GM21723 (cell line): ENCODE data around the gene UCK2.

Source experiments
- ATAC-seq: cut with Tn5 transposase; IDR thresholded peaks from one replicate; pipeline ENCODE4 v1.9.1; 2021; ENCODE audit warnings: mild to moderate bottlenecking, moderate library complexity; ENCODE audit not compliant: unreplicated experiment

UCK2 gene

DNA sequence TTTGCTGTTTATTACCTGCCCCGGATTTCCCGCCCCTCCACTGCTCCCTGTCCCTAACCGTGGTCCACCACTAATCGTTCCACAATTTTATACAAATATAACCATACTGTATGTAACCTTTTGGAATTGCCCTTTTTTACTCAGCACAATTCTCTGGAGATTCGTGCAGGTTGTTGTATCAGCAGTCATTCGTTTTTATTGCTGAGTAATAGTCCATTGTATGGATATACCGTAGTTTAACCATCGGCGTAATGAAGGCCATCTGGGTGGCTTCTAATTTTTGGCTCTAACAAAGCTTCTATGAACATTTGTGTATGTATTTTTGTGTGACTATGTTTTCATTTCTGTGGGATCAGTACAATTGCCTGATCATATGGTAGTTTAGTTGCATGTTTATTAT, 50.0 kb downstream of the UCK2 start:
- ATAC-seq = no peak

DNA sequence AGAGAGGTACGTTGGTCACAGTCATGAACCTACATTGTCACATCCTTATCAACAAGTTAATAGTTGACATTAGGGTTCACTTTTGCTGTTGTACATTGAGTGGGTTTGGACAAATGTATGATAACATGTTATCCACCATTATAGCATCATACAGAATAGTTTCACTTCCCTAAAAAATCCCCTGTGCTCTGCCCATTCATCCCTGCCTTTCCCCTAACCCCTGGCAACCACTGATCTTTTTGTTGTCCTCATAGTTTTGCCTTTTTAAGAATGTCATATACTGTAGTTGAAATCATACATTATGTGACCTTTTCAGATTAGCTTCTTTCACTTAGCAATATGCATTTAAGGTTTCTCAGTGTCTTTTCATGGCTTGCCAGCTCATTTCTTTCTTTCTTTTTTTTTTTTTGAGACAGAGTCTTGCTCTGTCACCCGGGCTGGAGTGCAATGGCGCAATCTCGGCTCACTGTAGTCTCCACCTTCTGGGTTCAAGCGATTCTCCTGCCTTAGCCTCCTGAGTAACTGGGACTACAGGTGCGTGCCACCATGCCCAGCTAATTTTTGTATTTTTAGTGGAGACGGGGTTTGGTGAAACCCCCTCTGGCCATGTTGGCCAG, 50.6 kb downstream of the UCK2 start:
- peak; percentile 47 for ATAC-seq

DNA sequence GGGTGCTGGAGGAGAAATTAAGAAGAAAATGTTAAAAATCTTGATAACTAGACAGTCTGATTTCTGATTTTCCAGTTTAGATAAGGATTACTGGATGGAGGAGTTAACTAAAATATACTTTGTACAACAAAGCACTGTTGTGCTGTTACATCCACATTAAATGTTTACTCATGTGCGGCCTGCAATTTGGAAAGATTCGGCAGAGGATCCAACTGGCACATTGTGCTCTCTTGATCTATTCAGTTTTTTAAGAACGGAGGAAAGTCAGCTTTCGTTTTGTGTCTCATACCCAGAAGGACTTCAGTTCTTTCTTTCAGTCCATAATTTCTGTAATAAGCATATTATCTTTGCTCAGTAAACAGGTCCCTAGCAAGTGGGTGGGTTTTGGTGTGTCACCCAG, 52.5 kb downstream of the UCK2 start:
- no peak for ATAC-seq

DNA sequence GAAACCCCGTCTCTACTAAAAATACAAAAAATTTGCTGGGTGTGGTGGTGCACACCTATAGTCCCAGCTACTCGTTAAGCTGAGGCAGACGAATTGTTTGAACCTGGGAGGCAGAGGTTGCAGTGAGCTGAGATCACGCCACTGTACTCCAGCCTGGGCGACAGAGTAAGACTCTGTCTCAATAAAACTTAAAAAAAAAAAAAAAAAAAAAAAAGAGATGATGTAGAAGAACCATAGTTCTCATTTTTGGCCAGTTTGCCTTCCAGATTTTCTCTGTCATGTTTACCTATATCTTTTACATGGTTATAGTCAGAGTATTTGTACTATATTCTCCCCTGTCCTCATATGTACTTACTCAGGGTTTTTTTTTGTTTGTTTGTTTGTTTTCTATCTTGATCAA, 53.6 kb downstream of the UCK2 start:
- no peak for ATAC-seq

DNA sequence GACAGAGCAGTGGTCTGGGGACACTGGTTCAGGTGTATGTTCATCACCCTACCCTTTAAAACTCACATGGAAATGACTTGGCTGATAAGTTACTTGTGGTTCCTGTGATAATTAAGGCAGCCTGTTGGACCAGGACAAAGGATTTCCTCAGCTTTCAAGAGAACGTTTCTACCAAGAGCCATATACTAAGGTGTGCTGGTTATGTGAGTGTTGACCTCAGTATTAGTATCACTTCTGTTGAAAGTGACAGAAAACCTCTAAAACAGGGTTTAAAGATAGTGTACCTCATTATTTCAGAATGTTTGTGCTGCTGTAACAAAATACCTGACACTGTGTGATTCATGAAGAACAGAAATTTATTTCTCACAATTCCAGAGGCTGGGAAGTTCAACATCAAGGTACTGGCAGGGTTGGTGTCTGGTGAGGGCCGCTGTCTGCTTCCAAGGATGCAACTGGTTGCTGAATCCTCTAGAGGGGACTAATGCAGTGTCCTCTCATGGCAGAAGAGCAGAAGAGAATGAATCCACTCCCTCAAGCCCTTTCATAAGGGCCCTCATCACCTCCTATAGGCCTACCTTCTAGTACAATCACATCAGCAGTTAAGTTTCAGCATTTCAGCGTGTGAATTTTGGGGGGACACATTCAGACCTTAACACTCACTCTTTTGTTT, 54.9 kb downstream of the UCK2 start:
- no peak for ATAC-seq

DNA sequence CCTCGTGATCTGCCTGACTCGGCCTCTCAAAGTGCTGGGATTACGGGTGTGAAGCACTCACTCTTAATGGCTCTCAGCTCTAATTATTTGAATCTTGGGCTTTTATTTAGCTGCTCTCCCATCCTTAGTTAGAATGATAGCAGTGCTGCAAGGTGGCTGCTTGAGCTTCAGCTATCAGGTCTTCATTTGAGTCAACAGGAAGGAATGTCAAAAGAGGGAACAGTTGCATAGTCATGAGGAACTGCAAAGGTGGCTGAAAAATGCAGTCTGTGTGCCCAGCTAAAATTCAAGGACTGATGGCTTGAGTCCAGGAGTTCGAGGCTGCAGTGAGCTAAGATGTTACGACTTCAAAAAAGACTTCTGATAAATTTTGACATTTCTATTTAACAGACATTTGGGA, 55.6 kb downstream of the UCK2 start:
- no peak for ATAC-seq

DNA sequence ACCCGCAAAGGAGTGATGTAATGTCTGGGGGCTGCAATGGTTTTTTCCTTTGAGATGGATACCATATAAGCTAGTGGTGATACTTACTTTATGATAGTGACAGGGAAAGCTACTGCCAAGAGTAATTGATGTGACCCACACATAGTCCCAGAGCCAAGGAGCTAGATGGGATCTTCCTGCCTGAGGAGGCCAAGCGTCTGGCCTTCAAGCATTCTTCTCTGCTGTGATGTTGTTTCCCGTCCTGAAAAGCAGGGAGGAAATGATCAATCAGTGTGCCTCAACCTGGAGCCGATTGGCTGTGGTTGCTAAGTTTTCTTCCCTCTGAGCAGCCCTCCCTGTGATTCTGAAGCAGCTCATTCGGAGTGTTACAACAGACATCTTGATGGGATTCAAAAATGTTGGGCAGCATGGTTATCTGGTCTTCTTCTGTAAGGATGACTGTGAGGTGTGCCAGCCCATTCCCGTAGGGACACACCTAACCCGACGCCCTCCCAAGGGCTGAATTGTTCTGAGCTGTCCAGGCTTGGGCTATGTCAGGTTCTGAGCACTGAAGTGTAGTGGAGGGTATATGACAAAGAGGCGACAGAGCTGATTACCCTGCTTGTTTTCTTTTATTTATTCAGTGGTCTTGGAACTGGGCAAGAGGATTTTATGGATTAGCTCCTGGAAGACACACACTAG, 56.7 kb downstream of the UCK2 start:
- no peak for ATAC-seq

DNA sequence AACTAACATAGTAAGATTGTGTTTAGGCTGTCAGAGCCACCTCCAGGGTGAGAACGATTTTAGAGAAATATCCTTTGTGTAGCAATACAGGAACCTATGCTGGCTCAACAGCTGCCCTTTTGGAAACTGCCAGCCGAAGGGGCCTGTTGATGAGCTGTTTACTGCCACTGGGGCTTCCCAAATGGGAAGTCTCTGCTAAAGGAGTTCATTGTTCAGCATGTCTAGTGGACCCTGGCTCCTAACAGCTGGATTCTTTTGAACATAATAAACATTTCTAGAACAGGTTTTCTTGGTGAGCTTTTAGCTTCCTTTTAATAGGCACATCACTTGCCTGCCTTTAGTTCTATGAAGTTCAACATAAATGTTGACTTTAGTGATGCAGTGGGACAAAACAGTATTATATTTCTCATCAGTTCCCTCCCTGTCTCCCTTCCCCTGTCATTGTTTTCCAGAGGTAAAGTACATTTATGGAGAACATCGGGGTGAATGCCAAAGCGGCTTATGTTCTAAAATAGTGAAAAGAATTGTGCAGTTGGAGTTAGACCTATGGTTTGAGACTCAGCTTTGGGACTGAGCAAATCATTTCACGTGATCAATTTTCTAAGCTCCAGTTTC, 57.4 kb downstream of the UCK2 start:
- ATAC-seq = no peak

DNA sequence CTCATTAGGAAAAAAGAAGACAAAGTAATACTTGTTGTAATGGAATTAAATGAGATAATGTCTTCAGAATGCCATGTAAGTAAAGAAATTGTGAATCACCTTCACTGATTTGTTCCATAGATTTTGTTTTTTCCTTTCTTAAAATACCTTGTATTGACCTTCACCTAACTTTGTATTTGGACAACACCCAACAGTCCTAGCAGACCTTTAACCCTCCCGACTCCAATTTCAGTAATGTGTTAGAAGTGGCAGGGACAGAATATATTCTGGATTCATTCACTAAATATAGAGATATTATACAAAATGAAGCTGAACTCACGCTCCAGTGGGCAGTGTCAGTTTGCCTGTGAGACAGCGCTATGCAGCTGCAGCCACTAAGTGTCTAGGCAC, 57.9 kb downstream of the UCK2 start:
- no peak for ATAC-seq

DNA sequence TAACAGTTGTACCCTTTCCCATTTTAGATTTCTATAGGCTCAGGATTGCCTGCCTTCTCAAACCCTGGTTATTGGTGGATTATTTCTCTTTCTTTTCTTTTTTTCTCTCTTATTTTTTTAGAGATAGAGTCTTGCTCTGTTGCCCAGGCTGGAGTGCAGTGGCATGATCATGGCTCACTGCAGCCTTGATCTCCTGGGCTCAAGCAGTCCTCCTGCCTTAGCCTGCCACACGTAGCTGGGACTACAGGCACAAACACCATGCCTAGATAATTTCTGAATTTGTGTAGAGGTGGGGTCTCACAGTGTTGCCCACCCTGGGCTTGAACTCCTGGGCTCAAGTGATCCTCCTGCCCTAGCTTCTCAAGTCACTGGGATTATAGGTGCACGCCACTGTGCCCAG, 58.8 kb downstream of the UCK2 start:
- no peak for ATAC-seq

DNA sequence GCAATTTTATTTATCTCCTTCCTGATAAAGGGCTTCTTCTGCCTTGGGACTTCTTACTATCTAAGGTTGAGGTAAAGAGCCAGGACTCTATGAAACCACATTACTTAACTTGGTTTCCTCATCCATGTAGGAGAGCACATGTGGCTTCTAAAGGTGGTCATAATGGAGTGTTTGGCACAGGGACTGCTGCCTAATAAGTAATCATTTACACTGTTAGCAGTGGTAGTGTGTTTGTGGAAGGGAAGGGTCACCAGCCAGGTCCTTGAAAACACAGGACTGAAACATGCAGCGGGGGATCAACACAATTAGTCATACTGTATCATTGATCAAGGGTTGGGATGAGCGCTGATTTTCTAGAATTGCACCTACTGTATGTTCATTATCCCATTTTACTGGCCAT, 59.6 kb downstream of the UCK2 start:
- no peak for ATAC-seq

DNA sequence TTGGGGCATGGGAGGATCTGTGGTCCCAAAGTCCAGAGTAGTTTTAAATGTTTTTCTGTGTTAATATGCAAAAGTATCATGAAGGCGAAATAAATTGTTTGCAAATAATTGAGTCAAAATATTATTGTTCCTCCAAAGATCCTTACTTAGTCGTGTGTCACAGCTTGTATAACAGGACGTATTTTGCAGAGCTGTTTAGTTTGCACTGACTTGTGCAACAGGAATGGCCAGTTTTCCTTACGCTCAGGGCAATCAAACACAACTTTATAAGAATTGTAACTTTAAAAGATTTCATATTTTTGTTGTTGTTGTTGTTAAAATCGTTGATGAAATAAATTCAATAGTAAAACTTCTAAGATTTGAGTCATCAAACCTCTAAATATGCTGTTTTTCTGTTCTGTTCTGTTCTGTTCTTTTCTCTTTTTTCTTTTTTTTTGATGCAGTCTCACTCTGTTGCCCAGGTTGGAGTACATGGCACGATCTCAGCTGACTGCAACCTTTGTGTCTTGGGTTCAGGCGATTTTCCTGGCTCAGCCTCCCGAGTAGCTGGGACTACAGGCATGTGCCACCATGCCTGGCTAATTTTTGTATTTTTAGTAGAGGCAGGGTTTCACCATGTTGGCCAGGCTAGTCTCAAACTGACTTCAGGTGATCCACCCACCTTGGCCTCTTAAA, 60.6 kb downstream of the UCK2 start:
- ATAC-seq = no peak

DNA sequence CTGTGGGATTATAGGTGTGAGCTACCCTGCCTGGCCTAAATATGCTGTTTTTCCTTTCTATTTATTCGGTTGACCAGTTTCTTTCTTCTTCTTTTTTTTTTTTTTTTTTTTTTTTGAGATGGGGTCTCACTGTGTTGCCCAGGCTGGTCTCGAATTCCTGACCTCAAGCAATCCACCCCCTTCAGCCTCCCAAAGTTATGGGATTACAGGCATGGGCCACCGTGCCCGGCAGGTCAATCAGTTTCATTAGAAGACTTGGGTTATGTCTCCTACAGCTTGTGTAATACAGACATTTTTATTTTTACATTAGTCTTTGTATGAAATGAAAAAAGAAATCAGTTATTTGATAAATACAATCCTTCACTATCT, 61.1 kb downstream of the UCK2 start:
- no peak for ATAC-seq

DNA sequence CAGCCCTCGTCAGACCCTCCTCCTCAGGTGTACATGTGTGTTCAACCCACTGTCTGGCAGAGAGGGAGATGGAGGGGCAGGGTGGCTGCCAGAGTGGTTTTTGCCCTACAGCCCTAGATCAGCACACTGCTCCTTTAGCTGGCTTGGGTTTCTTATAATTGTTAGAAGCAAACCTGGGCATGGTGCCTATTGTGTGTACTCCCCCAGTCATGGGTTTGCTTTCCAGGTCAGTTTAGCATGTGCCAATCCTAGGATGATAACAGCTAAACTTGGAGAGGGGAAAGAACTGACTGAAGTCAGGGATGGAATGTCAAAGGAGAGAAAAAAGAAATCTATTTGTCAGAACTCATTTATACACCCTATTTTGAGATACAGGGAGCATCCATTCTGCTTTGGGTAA, 63.3 kb downstream of the UCK2 start:
- no peak for ATAC-seq

DNA sequence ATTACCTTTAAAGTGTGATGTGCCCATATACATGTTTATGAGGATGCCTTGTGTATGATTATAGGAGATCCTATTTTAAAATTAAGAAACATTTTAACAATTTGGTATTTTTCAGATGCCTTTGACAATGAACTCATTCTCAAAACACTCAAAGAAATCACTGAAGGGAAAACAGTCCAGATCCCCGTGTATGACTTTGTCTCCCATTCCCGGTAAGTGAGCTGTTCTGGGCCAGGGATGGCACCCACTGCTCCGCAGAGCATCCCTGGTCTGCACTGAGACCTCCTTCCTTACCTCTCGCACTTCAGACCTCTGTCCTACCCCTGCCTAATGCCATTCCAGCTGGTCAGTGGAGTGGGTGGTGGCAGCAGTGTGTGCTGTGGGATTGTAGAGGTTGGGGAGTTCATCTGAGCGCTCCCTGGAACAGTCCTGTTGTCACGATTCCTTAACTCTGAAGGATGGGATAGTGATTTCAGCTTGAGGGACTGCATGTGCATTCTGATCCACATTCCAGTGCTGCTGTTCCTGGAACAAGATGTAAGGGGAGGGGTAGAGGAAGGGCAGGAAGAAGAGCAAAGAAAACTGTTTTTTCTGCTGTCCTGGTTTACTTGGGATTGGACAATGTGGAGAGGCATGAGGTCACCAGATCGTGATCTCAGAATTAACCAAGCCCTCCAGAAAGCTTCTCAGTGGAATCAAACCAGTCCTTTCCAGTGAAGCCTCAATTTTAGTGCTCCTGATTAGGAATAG, 63.9 kb downstream of the UCK2 start:
- no peak for ATAC-seq

DNA sequence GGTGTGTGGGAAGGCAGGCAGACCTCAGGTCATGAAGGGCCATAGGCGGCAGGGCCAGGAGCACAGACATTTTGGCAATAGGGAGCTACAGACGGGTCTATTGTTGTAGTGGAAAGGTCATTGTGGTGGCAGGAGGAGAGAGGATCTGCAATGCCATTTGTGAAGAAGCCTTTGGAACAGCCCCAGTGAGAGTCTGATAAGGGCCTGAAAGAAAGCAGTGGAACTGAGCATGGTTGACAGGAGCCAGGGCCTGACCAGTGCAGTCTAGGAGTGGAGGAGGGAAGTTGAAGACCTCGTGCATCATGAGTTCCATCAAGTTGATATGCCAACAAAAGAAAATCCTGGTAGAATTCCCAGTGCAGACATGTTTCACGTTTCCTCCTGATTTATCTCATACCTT, 65.5 kb downstream of the UCK2 start:
- ATAC-seq = no peak

DNA sequence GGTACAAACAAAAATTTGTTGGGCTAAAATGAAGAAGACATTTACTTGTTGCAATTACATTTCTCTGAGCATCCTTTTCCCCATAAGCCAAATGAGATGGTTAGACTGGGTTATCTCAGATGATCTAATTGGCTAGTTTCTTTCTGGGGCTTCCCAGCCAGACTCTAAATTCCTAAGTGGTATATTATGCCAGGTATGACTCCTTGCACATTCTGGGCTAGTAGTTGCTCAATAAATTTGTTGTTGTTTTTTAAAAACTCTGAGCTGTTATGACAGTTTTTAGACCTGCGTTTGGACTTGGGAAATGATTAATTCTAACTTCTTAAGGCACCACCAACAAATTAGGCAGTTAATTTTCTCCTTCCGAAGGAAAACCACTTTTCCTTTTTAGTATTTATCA, 66.1 kb downstream of the UCK2 start:
- no peak for ATAC-seq

DNA sequence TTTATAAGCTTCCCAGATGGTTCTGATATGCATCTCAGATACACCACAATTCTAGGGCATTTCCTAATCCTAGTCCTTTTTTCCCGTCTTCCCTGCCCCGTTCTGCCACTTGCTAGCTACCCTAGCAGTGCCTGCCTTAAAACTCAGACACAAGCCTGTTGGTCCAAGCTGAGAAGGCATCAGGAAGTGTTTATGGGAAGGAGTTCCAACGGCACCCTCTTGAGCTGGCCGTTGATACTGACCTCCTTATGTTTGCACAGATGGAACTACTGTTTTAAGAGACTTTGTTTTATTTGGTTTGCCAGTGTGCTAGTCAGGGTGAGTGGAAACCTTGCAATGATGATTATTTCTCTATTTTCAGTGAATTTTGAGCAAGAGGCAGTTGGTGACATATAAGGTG, 67.2 kb downstream of the UCK2 start:
- no peak for ATAC-seq

DNA sequence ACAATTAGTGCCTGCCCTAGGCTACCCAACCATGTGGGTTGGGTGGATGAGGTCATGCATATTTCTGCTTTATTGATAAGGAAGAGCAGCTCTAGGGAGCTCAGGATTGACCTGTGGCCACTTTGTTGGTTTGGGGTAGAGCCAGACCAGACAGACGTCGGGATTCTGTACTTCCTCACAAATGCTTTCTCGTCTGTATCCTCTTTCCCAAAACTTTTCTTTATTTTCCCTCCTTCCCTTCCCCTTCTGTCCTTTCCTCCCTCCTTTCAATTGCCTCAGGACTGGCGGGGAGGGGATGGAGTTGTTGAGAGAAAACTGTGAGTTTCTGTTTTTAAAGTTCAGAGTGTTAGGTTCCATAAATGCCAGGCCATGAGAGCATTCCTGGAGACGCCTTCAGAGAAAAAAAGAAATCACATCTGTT, 68.0 kb downstream of the UCK2 start:
- ATAC-seq = no peak

DNA sequence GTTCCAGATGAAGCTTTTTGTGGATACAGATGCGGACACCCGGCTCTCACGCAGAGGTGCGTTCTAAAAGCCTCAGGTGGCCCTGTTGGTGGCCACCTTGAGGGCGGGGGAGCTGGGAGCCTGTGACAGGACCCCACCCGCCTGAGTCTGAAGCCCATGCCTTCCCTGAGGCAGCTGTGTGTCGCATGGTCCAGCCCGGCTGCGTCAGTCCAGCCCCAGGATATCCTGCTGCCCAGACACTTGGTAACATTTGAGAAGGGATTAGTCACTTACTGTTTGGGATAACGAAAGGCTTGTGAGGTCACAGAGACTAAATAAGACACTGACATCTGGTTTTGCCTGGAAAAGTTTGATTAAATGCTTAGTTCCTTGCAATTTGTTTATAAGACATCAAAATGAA, 68.9 kb downstream of the UCK2 start:
- ATAC-seq = no peak
